Measurements from ENCODE around the gene CLEC4G. TPM values are rescaled to one million over a fixed set of nuclear protein-coding genes. Genes with fewer than 3 reads are reported as not detected.

The CLEC4G gene
- polyA plus RNA-seq, 2 of the 4 experiments (the other 2 are of a cell fraction), result not detected

DNA sequence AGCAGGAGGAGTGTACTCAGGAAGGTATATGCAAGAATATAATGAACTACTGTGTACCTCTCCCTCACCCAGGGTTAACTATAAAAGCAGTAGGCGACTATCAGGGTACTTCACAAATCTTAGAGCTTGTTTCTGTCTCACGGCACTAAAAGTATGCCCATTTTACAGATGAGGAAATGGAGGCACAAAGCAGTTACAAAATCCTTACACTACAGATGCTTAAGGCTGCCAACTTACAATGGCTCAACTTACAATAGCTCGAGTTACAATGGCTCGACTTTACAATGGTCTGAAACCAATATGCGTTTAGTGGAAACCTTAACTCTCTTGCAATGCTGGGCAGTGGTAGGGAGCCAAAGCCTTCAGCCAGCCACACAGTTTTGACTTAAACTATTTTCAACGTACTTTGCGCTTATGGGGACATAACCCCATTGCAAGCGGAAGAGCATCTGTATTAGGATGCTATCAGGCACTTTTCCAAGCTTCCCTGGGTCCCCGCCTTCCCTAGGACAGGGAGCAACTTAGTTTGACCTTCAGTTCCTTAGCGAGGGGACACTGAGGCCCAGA lies 34.1 kb downstream of the CLEC4G start:
- CTCF ChIA-PET, result interaction anchor here (1.1 to 2.2 kb wide), 4 partner anchors 9 to 343 kb away, joined by 3 to 6 read pairs (median 5); partner anchors contain the start of gene TRAPPC5
- no peak for TF ChIP-seq HOXB5 (CRISPR knock-in tag; IDR thresholded peaks at IDR 0.05)
- TF ChIP-seq, protein P1, sequence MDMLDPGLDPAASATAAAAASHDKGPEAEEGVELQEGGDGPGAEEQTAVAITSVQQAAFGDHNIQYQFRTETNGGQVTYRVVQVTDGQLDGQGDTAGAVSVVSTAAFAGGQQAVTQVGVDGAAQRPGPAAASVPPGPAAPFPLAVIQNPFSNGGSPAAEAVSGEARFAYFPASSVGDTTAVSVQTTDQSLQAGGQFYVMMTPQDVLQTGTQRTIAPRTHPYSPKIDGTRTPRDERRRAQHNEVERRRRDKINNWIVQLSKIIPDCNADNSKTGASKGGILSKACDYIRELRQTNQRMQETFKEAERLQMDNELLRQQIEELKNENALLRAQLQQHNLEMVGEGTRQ (IDR thresholded peaks at IDR 0.05), result no peak
- TF ChIP-seq RNF2 (IDR thresholded peaks at IDR 0.05; ENCODE audit: borderline replicate concordance, low read depth), result no peak
- TF ChIP-seq GATA3 (IDR thresholded peaks at IDR 0.05; ENCODE audit: borderline replicate concordance), result no peak
- no peak for TF ChIP-seq SREBF2 (IDR thresholded peaks at IDR 0.05)
- TF ChIP-seq ZSCAN20 (CRISPR knock-in tag; IDR thresholded peaks at IDR 0.05), result no peak
- FAIRE-seq (no peak), ATAC-seq (no peak), DNase-seq (ENCODE audit: low read depth in 1 of 2, low spot score in 1 of 2) (no peak)
- Histone ChIP-seq H3K4me1 (no peaks in the 10 kb centered on the region), H3K9me3 (no peaks in the 10 kb centered on the region), H3K27ac (no peak overlapping the region), H3K4me2 (no peak overlapping the region), H3K4me3 (no peak overlapping the region)
- POLR2A ChIA-PET, result no interaction called here
- WGBS (ENCODE audit: missing lambda C conversion rate), result 27% methylated on average over 10 of the region's 10 CpGs

DNA sequence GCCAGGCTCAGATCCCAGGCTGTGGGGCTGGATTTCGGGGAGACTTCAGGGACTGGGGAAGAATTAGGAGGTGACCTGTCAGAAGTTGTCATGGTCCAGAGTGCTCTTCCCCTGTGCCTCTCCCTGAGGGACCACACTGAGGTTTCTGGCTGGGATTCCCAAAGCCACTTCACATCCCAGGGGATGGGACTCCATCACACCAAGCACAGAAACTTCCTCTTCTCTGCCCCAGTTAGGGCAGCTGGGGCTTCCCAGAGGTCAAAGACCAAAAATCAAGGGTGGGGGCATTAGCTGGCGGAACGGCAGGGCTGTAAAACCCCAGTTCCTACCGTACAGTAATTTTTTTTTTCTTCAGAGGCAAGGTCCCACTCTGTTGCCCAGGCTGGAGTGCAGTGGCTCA lies 37.4 kb downstream of the CLEC4G start:
- TF ChIP-seq, protein P2, sequence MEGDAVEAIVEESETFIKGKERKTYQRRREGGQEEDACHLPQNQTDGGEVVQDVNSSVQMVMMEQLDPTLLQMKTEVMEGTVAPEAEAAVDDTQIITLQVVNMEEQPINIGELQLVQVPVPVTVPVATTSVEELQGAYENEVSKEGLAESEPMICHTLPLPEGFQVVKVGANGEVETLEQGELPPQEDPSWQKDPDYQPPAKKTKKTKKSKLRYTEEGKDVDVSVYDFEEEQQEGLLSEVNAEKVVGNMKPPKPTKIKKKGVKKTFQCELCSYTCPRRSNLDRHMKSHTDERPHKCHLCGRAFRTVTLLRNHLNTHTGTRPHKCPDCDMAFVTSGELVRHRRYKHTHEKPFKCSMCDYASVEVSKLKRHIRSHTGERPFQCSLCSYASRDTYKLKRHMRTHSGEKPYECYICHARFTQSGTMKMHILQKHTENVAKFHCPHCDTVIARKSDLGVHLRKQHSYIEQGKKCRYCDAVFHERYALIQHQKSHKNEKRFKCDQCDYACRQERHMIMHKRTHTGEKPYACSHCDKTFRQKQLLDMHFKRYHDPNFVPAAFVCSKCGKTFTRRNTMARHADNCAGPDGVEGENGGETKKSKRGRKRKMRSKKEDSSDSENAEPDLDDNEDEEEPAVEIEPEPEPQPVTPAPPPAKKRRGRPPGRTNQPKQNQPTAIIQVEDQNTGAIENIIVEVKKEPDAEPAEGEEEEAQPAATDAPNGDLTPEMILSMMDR (IDR thresholded peaks at IDR 0.05), result no peak
- TF ChIP-seq HEYL (CRISPR knock-in tag; IDR thresholded peaks at IDR 0.05) (no peak), FOSB (CRISPR knock-in tag; IDR thresholded peaks at IDR 0.05) (no peak), CHD2 (IDR thresholded peaks at IDR 0.05; ENCODE audit: low read length, partially characterized antibody) (no peak), GATA3 (IDR thresholded peaks at IDR 0.05; ENCODE audit: borderline replicate concordance) (no peak), JUNB (IDR thresholded peaks at IDR 0.05) (no peak), KDM1A (IDR thresholded peaks at IDR 0.05; ENCODE audit: low read depth) (no peak), CBX8 (IDR thresholded peaks at IDR 0.05) (no peak), POLR2A (IDR thresholded peaks at IDR 0.05; ENCODE audit: low read length) (no peak), TFCP2L1 (CRISPR knock-in tag; IDR thresholded peaks at IDR 0.05) (no peak)
- POLR2A ChIA-PET, result no interaction called here

DNA sequence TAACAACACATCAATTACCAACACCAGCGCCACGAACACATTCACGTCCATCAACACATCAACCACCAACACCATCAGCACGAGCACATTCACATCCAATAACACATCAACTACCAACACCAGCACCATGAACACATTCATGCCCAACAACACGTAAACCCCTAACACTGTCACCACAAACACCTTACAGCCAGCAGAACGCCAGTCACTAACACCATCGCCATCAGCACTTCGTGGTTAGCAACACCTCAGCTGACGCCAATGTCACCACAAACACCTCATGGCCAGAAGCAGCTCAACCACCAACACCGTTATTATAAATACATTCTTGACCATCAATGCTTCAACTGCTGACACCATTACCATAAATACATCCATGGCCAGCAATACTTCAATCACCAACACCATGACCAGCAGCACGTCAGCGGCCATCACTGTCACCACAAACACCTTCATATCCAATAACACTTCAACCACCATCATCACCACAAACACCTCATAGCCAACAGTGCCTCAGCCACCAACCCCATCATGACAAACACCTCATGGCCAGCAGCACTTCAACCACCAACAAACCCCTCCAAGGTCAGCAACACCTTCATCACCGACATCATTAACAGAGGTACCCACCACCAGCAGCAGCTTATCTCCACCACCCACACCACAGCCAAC lies 39.4 kb downstream of the CLEC4G start:
- TF ChIP-seq EHF (CRISPR knock-in tag; IDR thresholded peaks at IDR 0.05), result no peak
- TF ChIP-seq ZC3H11A (IDR thresholded peaks at IDR 0.05), result no peak
- no peak for TF ChIP-seq ZSCAN20 (CRISPR knock-in tag; IDR thresholded peaks at IDR 0.05)
- TF ChIP-seq SMC3 (IDR thresholded peaks at IDR 0.05), result no peak
- Histone ChIP-seq H3K4me3 (no peak overlapping the region), H3K4me2 (no peak overlapping the region), H3K9me3 (no peaks in the 10 kb centered on the region), H3K27ac (no peak overlapping the region), H3K4me1 (no peaks in the 10 kb centered on the region)
- ChIA-PET CTCF (no interaction called here), POLR2A (no interaction called here)
- FAIRE-seq (no peak), ATAC-seq (no peak), DNase-seq (ENCODE audit: low read depth in 1 of 2, low spot score in 1 of 2) (no peak)
- 54% methylated on average over 13 of the region's 13 CpGs for WGBS (ENCODE audit: missing lambda C conversion rate)

More for the DNA sequence above, 37.4 kb downstream of the CLEC4G start:
- H3K4me1 ChIP-seq, result no peaks in the 10 kb centered on the region
- ATAC-seq, result no peak
- DNase-seq (ENCODE audit: low read depth in 1 of 2, low spot score in 1 of 2), result no peak
- FAIRE-seq, result no peak
- H3K4me3 ChIP-seq, result no peak overlapping the region
- WGBS (ENCODE audit: missing lambda C conversion rate), result 44% methylated on average over 3 of the region's 4 CpGs
- no peaks in the 10 kb centered on the region for H3K9me3 ChIP-seq
- no peak overlapping the region for H3K4me2 ChIP-seq
- H3K27ac ChIP-seq, result no peak overlapping the region
- CTCF ChIA-PET, result no interaction called here

DNA sequence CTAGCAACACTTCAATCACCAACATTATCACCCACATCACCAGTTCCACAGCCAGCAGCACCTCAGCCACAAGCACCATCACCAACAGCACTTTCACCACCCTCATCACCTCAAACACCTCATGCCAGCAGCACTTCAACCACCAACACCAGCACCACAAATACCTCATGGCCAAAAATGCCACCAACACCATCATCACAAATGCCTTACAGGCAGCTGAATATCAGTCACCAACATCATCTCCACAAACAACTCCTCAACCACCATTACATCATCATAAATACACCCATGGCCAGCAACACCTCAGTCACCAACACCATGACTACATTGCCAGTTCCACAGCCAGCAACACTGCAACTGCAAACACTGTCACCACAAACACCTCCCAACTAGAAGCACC lies 40.4 kb downstream of the CLEC4G start:
- Histone ChIP-seq H3K27ac (no peak overlapping the region), H3K4me3 (no peak overlapping the region), H3K4me1 (no peaks in the 10 kb centered on the region), H3K9me3 (no peaks in the 10 kb centered on the region), H3K4me2 (no peak overlapping the region)
- no peak for DNase-seq (ENCODE audit: low read depth in 1 of 2, low spot score in 1 of 2)
- no peak for FAIRE-seq
- POLR2A ChIA-PET, result no interaction called here
- no peak for ATAC-seq
- CTCF ChIA-PET, result no interaction called here
- TF ChIP-seq, protein P1 (IDR thresholded peaks at IDR 0.05), result no peak
- TF ChIP-seq FOSB (CRISPR knock-in tag; IDR thresholded peaks at IDR 0.05) (no peak), RARB (CRISPR knock-in tag; IDR thresholded peaks at IDR 0.05) (no peak), RNF2 (IDR thresholded peaks at IDR 0.05; ENCODE audit: borderline replicate concordance, low read depth) (no peak), CBX8 (IDR thresholded peaks at IDR 0.05) (no peak), GATA3 (IDR thresholded peaks at IDR 0.05; ENCODE audit: borderline replicate concordance) (no peak)
